ENCODE results near the gene SLC5A3. TPM values are rescaled to one million over a fixed set of nuclear protein-coding genes. Genes with fewer than 3 reads are reported as not detected.

SLC5A3 gene
- polyA plus RNA-seq, 1 donor from 2014 or later: 18.2 TPM

DNA sequence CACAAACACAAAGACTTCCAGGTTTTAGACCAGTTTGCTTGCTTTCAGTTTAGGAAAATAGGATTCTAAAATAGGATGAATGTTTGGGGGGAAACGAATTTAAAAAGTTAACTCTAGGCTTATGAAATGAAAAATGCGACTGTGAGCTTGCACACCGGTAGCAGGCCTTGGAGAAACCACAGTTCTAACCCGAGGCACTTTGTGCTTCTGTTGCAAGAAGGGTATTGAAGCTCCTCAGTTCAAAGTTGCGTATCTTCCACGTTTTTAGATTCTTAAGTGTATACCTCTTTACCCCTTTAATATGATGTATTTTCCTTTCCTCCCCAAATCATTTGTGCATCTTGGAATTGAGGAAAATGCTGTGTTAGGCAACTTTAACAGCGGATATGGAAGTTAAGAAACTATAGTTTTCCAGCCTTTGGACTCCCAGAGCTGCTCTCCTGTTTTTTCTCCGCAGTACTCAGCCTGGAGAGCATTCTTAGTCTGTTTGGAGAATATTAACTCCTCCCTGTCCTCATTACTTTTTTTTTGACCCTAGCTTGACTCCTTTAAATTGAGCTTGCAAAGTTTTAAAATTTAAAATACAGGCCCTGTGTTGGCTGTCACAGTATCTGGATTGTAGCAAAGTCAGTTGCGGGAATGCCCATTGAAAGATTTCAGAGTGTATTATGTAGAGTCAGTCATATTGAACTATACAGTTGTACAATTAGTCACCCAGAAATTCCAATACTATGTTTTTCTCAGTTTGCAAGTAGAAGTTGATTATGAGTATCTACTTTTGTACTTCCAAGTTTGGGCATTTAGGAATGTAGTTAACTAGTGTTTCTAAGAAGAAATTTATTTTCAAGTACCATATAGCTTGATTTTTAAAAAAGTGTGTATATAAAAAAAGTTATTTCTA lies 2.6 kb downstream of the SLC5A3 start:
- no peaks in the 10 kb centered on the region for H3K9me3 ChIP-seq (ENCODE audit: low read length)
- no peak for TF ChIP-seq SMC3 (conservative IDR thresholded peaks at IDR 0.05; ENCODE audit: poor library complexity)
- TF ChIP-seq TAF1 (IDR thresholded peaks at IDR 0.05; ENCODE audit: low read depth): no peak
- no peak for TF ChIP-seq EP300 (conservative IDR thresholded peaks at IDR 0.05; ENCODE audit: poor library complexity, severe bottlenecking)
- TF ChIP-seq MXI1 (conservative IDR thresholded peaks at IDR 0.05; ENCODE audit: poor library complexity, severe bottlenecking): no peak
- TF ChIP-seq, protein P1, sequence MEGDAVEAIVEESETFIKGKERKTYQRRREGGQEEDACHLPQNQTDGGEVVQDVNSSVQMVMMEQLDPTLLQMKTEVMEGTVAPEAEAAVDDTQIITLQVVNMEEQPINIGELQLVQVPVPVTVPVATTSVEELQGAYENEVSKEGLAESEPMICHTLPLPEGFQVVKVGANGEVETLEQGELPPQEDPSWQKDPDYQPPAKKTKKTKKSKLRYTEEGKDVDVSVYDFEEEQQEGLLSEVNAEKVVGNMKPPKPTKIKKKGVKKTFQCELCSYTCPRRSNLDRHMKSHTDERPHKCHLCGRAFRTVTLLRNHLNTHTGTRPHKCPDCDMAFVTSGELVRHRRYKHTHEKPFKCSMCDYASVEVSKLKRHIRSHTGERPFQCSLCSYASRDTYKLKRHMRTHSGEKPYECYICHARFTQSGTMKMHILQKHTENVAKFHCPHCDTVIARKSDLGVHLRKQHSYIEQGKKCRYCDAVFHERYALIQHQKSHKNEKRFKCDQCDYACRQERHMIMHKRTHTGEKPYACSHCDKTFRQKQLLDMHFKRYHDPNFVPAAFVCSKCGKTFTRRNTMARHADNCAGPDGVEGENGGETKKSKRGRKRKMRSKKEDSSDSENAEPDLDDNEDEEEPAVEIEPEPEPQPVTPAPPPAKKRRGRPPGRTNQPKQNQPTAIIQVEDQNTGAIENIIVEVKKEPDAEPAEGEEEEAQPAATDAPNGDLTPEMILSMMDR (IDR thresholded peaks at IDR 0.05; ENCODE audit: poor library complexity, severe bottlenecking): no peak
- TF ChIP-seq POLR2AphosphoS5 (IDR thresholded peaks at IDR 0.05): no peak
- no peaks in the 10 kb centered on the region for H3K9me2 ChIP-seq (ENCODE audit: insufficient read depth, low read length)
- no peak overlapping the region for H3K27ac ChIP-seq (ENCODE audit: low read length)
- peak overlapping the region; percentile 73 for H3K4me3 ChIP-seq (ENCODE audit: low read length)
- no peaks in the 10 kb centered on the region for H4K20me1 ChIP-seq (ENCODE audit: insufficient read depth)
- no peak overlapping the region for H2AFZ ChIP-seq (ENCODE audit: low read depth, low read length)
- H3K9ac ChIP-seq (ENCODE audit: low read length): no peak overlapping the region
- H3K79me2 ChIP-seq (replicated peaks; ENCODE audit: insufficient read depth, low read length): peaks cover 45% of the 10 kb centered on the region
- H3K4me2 ChIP-seq (ENCODE audit: low read length): peak overlapping the region; percentile 89
- H3K36me3 ChIP-seq (ENCODE audit: insufficient read depth, low read length): no peaks in the 10 kb centered on the region
- no peaks in the 10 kb centered on the region for H3K27me3 ChIP-seq (ENCODE audit: insufficient read depth, low read depth, low read length)
- H3F3A ChIP-seq (ENCODE audit: insufficient read depth, low read length, poor library complexity, severe bottlenecking): no peaks in the 10 kb centered on the region

DNA sequence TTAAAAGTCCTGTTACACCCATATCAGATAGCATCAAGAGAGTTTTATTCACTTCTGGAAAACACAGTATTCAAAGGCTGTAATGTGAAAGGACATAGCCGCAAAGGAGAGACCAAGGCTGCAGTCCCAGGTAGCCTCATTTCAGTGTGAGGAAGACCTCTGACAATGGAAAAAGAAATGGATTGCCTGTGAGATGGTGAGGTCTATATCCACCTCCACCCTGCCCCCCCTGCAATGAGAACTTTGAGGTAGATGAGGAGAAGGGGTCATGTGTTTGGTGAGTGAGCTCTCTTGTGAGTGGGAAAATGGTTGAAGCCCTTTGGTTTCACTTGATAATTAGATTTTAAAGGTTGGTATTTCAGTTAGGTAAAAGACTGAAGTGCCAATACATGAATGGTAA lies 3.5 kb downstream of the SLC5A3 start:
- Histone ChIP-seq H3K9me2 (ENCODE audit: insufficient read depth, low read length) (no peaks in the 10 kb centered on the region), H3K27ac (ENCODE audit: low read length) (no peak overlapping the region), H3K9ac (ENCODE audit: low read length) (no peak overlapping the region), H3K4me2 (ENCODE audit: low read length) (no peak overlapping the region), H2AFZ (ENCODE audit: low read depth, low read length) (no peak overlapping the region), H3K9me3 (ENCODE audit: low read length) (no peaks in the 10 kb centered on the region), H3K36me3 (ENCODE audit: insufficient read depth, low read length) (no peaks in the 10 kb centered on the region), H3K4me3 (ENCODE audit: low read length) (no peak overlapping the region), H3F3A (ENCODE audit: insufficient read depth, low read length, poor library complexity, severe bottlenecking) (no peaks in the 10 kb centered on the region), H3K27me3 (ENCODE audit: insufficient read depth, low read depth, low read length) (no peaks in the 10 kb centered on the region), H3K79me2 (replicated peaks; ENCODE audit: insufficient read depth, low read length) (peaks cover 50% of the 10 kb centered on the region), H4K20me1 (ENCODE audit: insufficient read depth) (no peaks in the 10 kb centered on the region)
- TF ChIP-seq RAD21 (conservative IDR thresholded peaks at IDR 0.05) (no peak), MXI1 (conservative IDR thresholded peaks at IDR 0.05; ENCODE audit: poor library complexity, severe bottlenecking) (no peak), TAF1 (IDR thresholded peaks at IDR 0.05; ENCODE audit: low read depth) (no peak), EZH2 (IDR thresholded peaks at IDR 0.05; ENCODE audit: borderline replicate concordance, insufficient read depth, low read length, poor library complexity, severe bottlenecking) (no peak), SMC3 (conservative IDR thresholded peaks at IDR 0.05; ENCODE audit: poor library complexity) (no peak), EP300 (conservative IDR thresholded peaks at IDR 0.05; ENCODE audit: poor library complexity, severe bottlenecking) (no peak), POLR2AphosphoS5 (IDR thresholded peaks at IDR 0.05) (no peak)
- TF ChIP-seq, protein P1 (IDR thresholded peaks at IDR 0.05; ENCODE audit: poor library complexity, severe bottlenecking): no peak
- TF ChIP-seq, protein P2, sequence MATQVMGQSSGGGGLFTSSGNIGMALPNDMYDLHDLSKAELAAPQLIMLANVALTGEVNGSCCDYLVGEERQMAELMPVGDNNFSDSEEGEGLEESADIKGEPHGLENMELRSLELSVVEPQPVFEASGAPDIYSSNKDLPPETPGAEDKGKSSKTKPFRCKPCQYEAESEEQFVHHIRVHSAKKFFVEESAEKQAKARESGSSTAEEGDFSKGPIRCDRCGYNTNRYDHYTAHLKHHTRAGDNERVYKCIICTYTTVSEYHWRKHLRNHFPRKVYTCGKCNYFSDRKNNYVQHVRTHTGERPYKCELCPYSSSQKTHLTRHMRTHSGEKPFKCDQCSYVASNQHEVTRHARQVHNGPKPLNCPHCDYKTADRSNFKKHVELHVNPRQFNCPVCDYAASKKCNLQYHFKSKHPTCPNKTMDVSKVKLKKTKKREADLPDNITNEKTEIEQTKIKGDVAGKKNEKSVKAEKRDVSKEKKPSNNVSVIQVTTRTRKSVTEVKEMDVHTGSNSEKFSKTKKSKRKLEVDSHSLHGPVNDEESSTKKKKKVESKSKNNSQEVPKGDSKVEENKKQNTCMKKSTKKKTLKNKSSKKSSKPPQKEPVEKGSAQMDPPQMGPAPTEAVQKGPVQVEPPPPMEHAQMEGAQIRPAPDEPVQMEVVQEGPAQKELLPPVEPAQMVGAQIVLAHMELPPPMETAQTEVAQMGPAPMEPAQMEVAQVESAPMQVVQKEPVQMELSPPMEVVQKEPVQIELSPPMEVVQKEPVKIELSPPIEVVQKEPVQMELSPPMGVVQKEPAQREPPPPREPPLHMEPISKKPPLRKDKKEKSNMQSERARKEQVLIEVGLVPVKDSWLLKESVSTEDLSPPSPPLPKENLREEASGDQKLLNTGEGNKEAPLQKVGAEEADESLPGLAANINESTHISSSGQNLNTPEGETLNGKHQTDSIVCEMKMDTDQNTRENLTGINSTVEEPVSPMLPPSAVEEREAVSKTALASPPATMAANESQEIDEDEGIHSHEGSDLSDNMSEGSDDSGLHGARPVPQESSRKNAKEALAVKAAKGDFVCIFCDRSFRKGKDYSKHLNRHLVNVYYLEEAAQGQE (IDR thresholded peaks at IDR 0.05; ENCODE audit: borderline replicate concordance): no peak

All from neural cell (in vitro differentiated cells).